IPS-15b (cell line): Measurements from ENCODE around the gene IFFO2.

ENCODE experiments used
- H3K27me3 ChIP-seq: one replicate; pipeline ENCODE4 v1.6.1; 2013; ENCODE audit warnings: low read length; ENCODE audit not compliant: control insufficient read depth, insufficient read depth
- H3K36me3 ChIP-seq: one replicate; pipeline ENCODE4 v1.6.1; 2013; ENCODE audit warnings: low read length; ENCODE audit not compliant: control insufficient read depth, insufficient read depth
- H3K4me1 ChIP-seq: one replicate; pipeline ENCODE4 v1.6.1; 2013; ENCODE audit warnings: mild to moderate bottlenecking, low read length; ENCODE audit not compliant: control insufficient read depth, insufficient read depth
- H3K4me3 ChIP-seq: one replicate; pipeline ENCODE4 v1.5.1; 2013; ENCODE audit warnings: low read depth, low read length
- H3K9ac ChIP-seq: one replicate; pipeline ENCODE4 v1.6.1; 2013; ENCODE audit warnings: low read depth, mild to moderate bottlenecking, low read length
- H3K9me3 ChIP-seq: one replicate; pipeline ENCODE4 v1.6.1; 2013; ENCODE audit warnings: mild to moderate bottlenecking, low read length; ENCODE audit not compliant: control insufficient read depth, insufficient read depth

The IFFO2 gene

DNA sequence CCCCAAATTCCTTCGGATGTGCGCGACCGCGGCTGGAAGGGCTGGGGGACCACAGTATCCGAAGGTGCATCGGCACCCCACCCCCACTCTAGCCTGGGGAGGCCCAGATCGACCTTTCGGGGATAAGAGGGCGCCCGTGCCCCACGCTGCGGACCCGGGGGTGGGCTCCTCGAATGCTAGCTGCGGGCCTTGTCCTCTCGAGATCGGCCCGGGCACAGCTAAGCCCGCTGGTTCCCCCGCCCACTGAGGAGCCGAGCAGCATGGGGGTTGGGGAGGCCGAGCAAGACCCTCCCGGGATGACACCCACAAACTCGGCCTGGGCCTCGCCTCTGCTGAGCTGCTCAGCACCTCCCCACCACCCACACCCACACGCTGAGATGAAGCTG, 653 bp upstream of the IFFO2 start:
- H3K9me3 ChIP-seq, result no peaks in the 10 kb centered on the region
- peaks cover 6% of the 10 kb centered on the region for H3K4me1 ChIP-seq
- no peak overlapping the region for H3K9ac ChIP-seq
- H3K36me3 ChIP-seq, result no peaks in the 10 kb centered on the region
- peaks cover 28% of the 10 kb centered on the region for H3K27me3 ChIP-seq
- H3K4me3 ChIP-seq, result peak overlapping the region; percentile 80

- Histone ChIP-seq H3K27me3 (peaks cover 28% of the 10 kb centered on the region), H3K9ac (no peak overlapping the region), H3K9me3 (no peaks in the 10 kb centered on the region)
Observed at GRCh38 chr1:18955441-18956192, 859 bp downstream of the IFFO2 start.

DNA sequence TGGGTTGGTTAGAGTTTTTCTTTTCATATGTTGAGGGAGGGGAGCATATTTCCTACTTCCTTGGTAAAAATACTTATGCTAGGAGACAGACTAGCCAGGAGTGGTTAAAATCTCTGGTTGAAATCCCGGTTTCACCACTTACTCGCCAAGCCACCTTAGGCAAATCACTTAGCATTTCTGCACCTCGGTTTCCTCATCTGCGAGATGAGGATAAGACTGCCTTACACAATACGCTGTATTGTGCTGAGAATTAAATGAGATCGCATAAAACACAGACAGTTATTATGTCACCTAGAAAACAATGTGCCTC, 1.4 kb downstream of the IFFO2 start:
- H3K4me3 ChIP-seq, result peak overlapping the region; percentile 24
- H3K9ac ChIP-seq, result no peak overlapping the region
- peaks cover 10% of the 10 kb centered on the region for H3K4me1 ChIP-seq
- no peaks in the 10 kb centered on the region for H3K36me3 ChIP-seq
- H3K9me3 ChIP-seq, result no peaks in the 10 kb centered on the region
- peaks cover 28% of the 10 kb centered on the region for H3K27me3 ChIP-seq

More at GRCh38 chr1:18955441-18956192, 859 bp downstream of the IFFO2 start:
- Histone ChIP-seq H3K36me3 (no peaks in the 10 kb centered on the region), H3K4me1 (peaks cover 7% of the 10 kb centered on the region), H3K4me3 (peak overlapping the region; percentile 24)

DNA sequence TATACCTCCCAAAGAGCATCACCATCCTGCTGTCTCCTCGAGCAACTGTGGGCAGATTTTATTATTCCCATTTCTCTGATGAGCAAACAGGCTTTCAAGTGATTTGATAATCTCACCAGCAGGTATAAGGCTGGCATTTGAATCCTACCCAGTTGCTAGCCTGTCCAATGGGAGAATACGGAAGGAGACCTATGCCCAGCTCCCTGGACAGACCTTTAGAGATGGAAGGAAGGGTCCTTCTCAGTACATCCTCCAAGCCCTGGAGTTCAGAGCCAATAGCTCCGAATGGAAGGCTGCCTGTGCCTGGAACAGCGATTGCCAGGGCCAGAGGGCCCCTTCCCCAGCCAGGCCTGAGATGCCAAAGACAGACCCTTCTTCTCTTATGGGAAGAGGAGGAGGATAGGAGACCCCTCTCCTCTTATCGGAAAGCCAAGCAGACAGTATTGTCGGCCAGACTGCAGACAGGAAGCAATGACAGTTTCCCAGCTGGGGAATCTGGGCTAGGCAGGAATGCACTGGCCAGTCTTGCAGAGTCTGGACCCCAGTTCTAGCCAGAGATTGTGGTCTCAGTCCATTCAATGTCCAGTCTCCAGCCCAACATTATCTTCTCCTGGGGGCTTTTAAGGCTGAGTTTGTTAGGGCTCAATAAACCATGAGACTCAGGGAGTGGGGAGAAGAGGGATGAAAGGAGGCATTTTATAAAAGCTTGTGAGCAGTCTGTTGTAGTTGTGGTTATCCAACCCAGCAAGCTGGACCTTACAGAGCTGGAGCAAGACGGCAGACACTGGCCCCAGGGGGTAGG, 2.0 kb downstream of the IFFO2 start:
- H3K4me1 ChIP-seq, result peaks cover 15% of the 10 kb centered on the region
- no peaks in the 10 kb centered on the region for H3K9me3 ChIP-seq
- H3K36me3 ChIP-seq, result no peaks in the 10 kb centered on the region
- peaks cover 25% of the 10 kb centered on the region for H3K27me3 ChIP-seq
- H3K9ac ChIP-seq, result no peak overlapping the region
- peak overlapping the region; percentile 24 for H3K4me3 ChIP-seq

- Histone ChIP-seq H3K9me3 (no peaks in the 10 kb centered on the region), H3K36me3 (no peaks in the 10 kb centered on the region), H3K4me3 (no peak overlapping the region), H3K4me1 (peaks cover 18% of the 10 kb centered on the region), H3K9ac (no peak overlapping the region), H3K27me3 (peaks cover 21% of the 10 kb centered on the region)
Observed at GRCh38 chr1:18953731-18954231, 2.7 kb downstream of the IFFO2 start.

DNA sequence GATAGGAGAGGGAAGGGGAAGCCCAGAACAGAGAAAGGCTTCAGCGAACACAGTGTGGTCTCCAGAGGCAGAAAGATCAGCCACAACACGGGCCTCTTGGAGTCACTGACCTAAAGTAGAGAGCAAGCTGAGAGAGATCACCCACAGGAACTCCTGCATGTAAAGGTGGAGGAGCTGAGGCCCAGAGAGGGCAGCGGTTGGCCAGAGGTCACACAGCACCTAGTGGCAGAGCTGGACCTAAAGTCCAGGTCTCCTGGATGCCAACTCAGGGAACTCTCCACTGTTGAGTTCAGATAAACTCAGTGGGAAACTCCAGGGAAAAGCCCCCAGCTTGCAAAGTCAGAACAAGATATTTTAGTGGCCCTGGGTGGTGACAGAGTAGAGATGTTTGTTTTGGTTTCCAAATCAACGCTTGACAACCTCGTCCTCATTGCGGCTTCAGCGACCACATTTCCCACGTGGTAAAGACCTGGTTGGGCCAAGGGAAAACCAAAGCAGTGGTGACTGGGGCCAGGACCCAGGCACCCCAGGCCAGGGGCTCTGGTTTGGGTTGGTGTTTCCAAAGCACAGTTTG, 4.6 kb downstream of the IFFO2 start:
- no peak overlapping the region for H3K9ac ChIP-seq
- H3K4me1 ChIP-seq, result peaks cover 18% of the 10 kb centered on the region
- H3K4me3 ChIP-seq, result no peak overlapping the region
- no peaks in the 10 kb centered on the region for H3K36me3 ChIP-seq
- no peaks in the 10 kb centered on the region for H3K9me3 ChIP-seq
- peaks cover 10% of the 10 kb centered on the region for H3K27me3 ChIP-seq

DNA sequence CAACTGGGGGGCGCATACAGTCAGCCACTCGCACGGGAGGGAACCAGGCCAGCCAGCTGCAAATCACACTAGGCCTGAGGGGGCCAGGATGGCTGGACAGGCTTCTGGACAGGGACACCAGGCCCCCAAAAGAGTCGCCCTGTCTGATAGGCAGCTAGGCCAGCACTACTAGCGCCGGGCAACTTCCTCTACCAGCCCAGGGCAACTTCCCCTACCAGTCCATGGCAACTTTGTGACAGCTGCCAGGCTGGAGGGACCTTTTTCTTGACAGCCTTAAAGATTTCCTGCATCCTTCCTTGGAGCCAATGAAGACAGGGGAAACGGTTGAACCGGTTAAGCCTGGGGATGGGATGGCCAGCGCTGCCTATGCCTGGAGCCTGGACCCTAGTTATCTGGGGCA, 5.1 kb downstream of the IFFO2 start:
- H3K9me3 ChIP-seq, result no peaks in the 10 kb centered on the region
- no peak overlapping the region for H3K4me3 ChIP-seq
- peaks cover 10% of the 10 kb centered on the region for H3K27me3 ChIP-seq
- H3K9ac ChIP-seq, result no peak overlapping the region
- H3K36me3 ChIP-seq, result no peaks in the 10 kb centered on the region
- peaks cover 18% of the 10 kb centered on the region for H3K4me1 ChIP-seq

DNA sequence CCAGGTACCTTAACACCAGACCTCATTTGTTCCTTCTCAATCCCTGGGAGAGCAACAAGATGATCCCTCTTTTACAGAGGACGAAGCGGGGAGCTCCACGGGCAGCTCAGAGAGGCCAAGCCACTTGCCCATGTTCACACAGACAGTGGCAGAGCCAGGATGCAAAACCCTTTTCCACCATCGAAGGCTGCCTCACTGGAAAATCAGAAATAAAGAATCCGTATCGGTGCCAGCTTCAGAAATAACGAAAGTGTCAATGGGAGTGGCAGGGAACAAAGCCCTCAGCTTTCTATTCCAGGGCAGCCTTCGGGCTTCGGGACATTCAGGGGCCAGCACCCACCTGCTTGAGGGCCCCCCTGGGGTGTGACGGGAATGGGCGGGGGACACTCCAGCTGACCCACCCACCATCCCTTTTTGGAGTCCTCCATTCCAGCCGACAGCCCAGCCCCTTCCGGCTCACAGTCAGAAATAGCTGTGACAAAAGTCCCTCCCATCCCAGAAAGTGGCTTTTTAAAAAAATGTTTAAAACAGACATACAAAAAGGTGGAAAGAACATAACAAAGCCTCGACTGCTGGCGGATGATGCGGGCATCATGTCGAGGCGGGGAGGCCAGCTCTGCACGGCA, 6.0 kb downstream of the IFFO2 start:
- Histone ChIP-seq H3K9ac (no peak overlapping the region), H3K4me1 (peaks cover 20% of the 10 kb centered on the region), H3K4me3 (no peak overlapping the region), H3K27me3 (peaks cover 10% of the 10 kb centered on the region), H3K9me3 (no peaks in the 10 kb centered on the region), H3K36me3 (no peaks in the 10 kb centered on the region)

DNA sequence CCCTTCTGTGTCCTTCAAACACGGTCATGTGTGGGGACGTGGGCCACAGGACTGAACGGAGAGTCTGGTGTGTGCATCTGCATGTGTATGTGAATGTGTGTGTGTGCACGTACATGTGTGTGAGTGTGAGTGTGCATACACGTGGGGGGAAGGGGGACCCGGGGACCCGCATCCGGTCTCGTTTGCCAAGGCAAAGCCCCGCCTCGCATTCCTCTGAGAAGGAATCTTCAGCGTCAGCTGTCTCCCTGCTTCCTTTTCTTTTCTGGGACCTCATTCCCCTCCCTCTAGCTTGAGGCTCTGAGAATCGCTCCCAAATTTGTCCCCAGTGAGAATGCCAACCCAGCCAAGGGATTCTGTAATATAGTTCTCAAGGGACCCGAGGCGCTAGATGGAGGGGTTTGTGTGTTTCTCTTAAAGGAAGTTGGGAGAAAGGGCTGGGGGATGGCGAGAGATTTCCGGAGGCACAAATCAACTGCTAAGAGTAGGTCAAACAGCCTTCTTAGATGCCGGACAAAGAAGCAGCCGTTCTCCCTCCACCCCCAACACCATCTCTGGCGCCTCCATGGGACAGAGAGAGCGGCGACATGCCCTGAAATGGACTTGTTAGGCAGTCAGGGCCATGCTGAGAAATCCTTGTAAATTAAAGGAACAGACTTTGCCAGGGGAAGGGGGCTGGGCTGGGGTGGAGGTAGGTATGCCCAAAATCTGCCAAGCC, 6.6 kb downstream of the IFFO2 start:
- Histone ChIP-seq H3K36me3 (no peaks in the 10 kb centered on the region), H3K4me3 (no peak overlapping the region), H3K27me3 (peaks cover 7% of the 10 kb centered on the region), H3K4me1 (peaks cover 24% of the 10 kb centered on the region), H3K9me3 (no peaks in the 10 kb centered on the region), H3K9ac (no peak overlapping the region)

GRCh38 chr1:18948913-18949685, 7.4 kb downstream of the IFFO2 start:
- no peaks in the 10 kb centered on the region for H3K9me3 ChIP-seq
- H3K36me3 ChIP-seq, result no peaks in the 10 kb centered on the region
- no peak overlapping the region for H3K9ac ChIP-seq
- H3K27me3 ChIP-seq, result no peaks in the 10 kb centered on the region
- H3K4me1 ChIP-seq, result peaks cover 19% of the 10 kb centered on the region
- H3K4me3 ChIP-seq, result no peak overlapping the region
